Transverse colon (tissue), 4 donors: ENCODE data around the gene NFIA.

ENCODE experiments used
- POLR2AphosphoS5 ChIP-seq, 3 donors: sonication (generic); formaldehyde crosslinking; IDR thresholded peaks; one replicate each; pipeline ENCODE4 v1.6.1; 2016; ENCODE audit warnings: antibody characterized with exemption in 3 of 3
- TF ChIP-seq, protein P1 (sequence below), 5 experiments: fragments of 200-600 bp in 3 of 5; fragments of 450-650 bp in 2 of 5; sonication (generic) in 3 of 5; IDR thresholded peaks; 1 replicate in 2 of 5; 2 replicates in 3 of 5; pipeline ENCODE4 v1.5.1; 2016 to 2017; ENCODE audit warnings: antibody characterized with exemption in 5 of 5, inconsistent platforms in 3 of 5, mild to moderate bottlenecking in 2 of 5, moderate library complexity in 1 of 5

GRCh38 chr1:61330571-61330970 is 248.2 kb downstream of the NFIA start:
- TF ChIP-seq, protein P1, sequence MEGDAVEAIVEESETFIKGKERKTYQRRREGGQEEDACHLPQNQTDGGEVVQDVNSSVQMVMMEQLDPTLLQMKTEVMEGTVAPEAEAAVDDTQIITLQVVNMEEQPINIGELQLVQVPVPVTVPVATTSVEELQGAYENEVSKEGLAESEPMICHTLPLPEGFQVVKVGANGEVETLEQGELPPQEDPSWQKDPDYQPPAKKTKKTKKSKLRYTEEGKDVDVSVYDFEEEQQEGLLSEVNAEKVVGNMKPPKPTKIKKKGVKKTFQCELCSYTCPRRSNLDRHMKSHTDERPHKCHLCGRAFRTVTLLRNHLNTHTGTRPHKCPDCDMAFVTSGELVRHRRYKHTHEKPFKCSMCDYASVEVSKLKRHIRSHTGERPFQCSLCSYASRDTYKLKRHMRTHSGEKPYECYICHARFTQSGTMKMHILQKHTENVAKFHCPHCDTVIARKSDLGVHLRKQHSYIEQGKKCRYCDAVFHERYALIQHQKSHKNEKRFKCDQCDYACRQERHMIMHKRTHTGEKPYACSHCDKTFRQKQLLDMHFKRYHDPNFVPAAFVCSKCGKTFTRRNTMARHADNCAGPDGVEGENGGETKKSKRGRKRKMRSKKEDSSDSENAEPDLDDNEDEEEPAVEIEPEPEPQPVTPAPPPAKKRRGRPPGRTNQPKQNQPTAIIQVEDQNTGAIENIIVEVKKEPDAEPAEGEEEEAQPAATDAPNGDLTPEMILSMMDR (IDR thresholded peaks at IDR 0.05), result no peak
- TF ChIP-seq POLR2AphosphoS5 (IDR thresholded peaks at IDR 0.05), result no peak
